Liver (tissue), 9 donors: ENCODE measurements around the gene SLC27A4. TPM values are rescaled to one million over a fixed set of nuclear protein-coding genes. Genes with fewer than 3 reads are reported as not detected.

Experiments used
- DNase-seq: peaks from one replicate; pipeline ENCODE4 v3.0.0-alpha.2; 2017; ENCODE audit warnings: low spot score
- H3K27ac ChIP-seq, 2 donors: one replicate each; pipeline ENCODE4 v1.7.0; 2013; ENCODE audit warnings: inconsistent platforms in 2 of 2, low read length in 2 of 2, control low read depth in 1 of 2, low read depth in 1 of 2, mild to moderate bottlenecking in 1 of 2
- H3K27me3 ChIP-seq, 4 donors: one replicate each; pipeline versions ENCODE4 v1.6.1 to v1.7.0; 2013; ENCODE audit warnings: low read length in 3 of 4, inconsistent platforms in 1 of 4, mild to moderate bottlenecking in 1 of 4, moderate library complexity in 1 of 4; ENCODE audit not compliant: control insufficient read depth in 4 of 4, insufficient read depth in 4 of 4
- H3K36me3 ChIP-seq, 4 donors: one replicate each; pipeline versions ENCODE4 v1.6.1 to v1.7.0; 2013; ENCODE audit warnings: low read length in 3 of 4, mild to moderate bottlenecking in 3 of 4, low read depth in 1 of 4, moderate library complexity in 1 of 4; ENCODE audit not compliant: control insufficient read depth in 4 of 4, insufficient read depth in 3 of 4
- H3K4me1 ChIP-seq, 4 donors: one replicate each; pipeline versions ENCODE4 v1.6.1 to v1.7.0; 2013; ENCODE audit warnings: low read length in 3 of 4, mild to moderate bottlenecking in 3 of 4, moderate library complexity in 1 of 4; ENCODE audit not compliant: control insufficient read depth in 4 of 4, insufficient read depth in 4 of 4
- H3K4me3 ChIP-seq, 3 donors: one replicate each; pipeline versions ENCODE4 v1.6.1 to v1.7.0; 2013; ENCODE audit warnings: low read length in 3 of 3, control low read depth in 1 of 3, low read depth in 1 of 3, mild to moderate bottlenecking in 1 of 3
- H3K9ac ChIP-seq, 2 donors: one replicate each; pipeline ENCODE4 v1.7.0; 2013; ENCODE audit warnings: low read length in 2 of 2, mild to moderate bottlenecking in 2 of 2, moderate library complexity in 2 of 2, control low read depth in 1 of 2, low read depth in 1 of 2
- H3K9me3 ChIP-seq, 4 donors: one replicate each; pipeline versions ENCODE4 v1.6.1 to v1.7.0; 2013; ENCODE audit warnings: low read length in 3 of 4; ENCODE audit not compliant: control insufficient read depth in 4 of 4
- EGR1 ChIP-seq, 2 donors: IDR thresholded peaks; 2 replicates each; pipeline ENCODE4 v1.6.1; 2016 to 2018; ENCODE audit warnings: antibody characterized with exemption in 2 of 2, low read depth in 2 of 2
- FOXA1 ChIP-seq: IDR thresholded peaks from 2 replicates; pipeline ENCODE4 v1.6.1; 2016; ENCODE audit warnings: antibody characterized with exemption
- FOXA2 ChIP-seq: IDR thresholded peaks from 2 replicates; pipeline ENCODE4 v1.6.1; 2016; ENCODE audit warnings: antibody characterized with exemption
- HNF4A ChIP-seq, 2 donors: conservative IDR thresholded peaks; 2 replicates each; pipeline ENCODE4 v1.6.1; 2016; ENCODE audit warnings: antibody characterized with exemption in 2 of 2, mild to moderate bottlenecking in 2 of 2
- HNF4G ChIP-seq: IDR thresholded peaks from 2 replicates; pipeline ENCODE4 v1.6.1; 2016; ENCODE audit warnings: antibody characterized with exemption
- JUND ChIP-seq, 2 donors: IDR thresholded peaks; 2 replicates each; pipeline ENCODE4 v1.6.1; 2016; ENCODE audit warnings: antibody characterized with exemption in 2 of 2
- MAX ChIP-seq: IDR thresholded peaks from 2 replicates; pipeline ENCODE4 v1.6.1; 2016; ENCODE audit warnings: antibody characterized with exemption
- NR2F2 ChIP-seq: IDR thresholded peaks from 2 replicates; pipeline ENCODE4 v1.6.1; 2016; ENCODE audit warnings: antibody characterized with exemption
- RAD21 ChIP-seq, 2 donors: IDR thresholded peaks; 2 replicates each; pipeline ENCODE4 v1.6.1; 2016; ENCODE audit warnings: antibody characterized with exemption in 2 of 2, mild to moderate bottlenecking in 2 of 2
- REST ChIP-seq: IDR thresholded peaks from 2 replicates; pipeline ENCODE4 v1.6.1; 2016; ENCODE audit warnings: antibody characterized with exemption, mild to moderate bottlenecking
- RXRA ChIP-seq, 2 donors: IDR thresholded peaks; 2 replicates each; pipeline ENCODE4 v1.6.1; 2017 to 2018; ENCODE audit warnings: antibody characterized with exemption in 2 of 2, mild to moderate bottlenecking in 1 of 2
- SP1 ChIP-seq: IDR thresholded peaks from 2 replicates; pipeline ENCODE4 v1.6.1; 2018; ENCODE audit warnings: antibody characterized with exemption, mild to moderate bottlenecking
- TAF1 ChIP-seq: conservative IDR thresholded peaks from 2 replicates; pipeline ENCODE4 v1.6.1; 2016; ENCODE audit warnings: antibody characterized with exemption, mild to moderate bottlenecking
- YY1 ChIP-seq: IDR thresholded peaks from 2 replicates; pipeline ENCODE4 v1.6.1; 2016; ENCODE audit warnings: antibody characterized with exemption, mild to moderate bottlenecking
- ZBTB33 ChIP-seq: IDR thresholded peaks from 2 replicates; pipeline ENCODE4 v1.6.1; 2016; ENCODE audit warnings: antibody characterized with exemption
- WGBS: extraction: QIAGEN DNeasy Blood & Tissue Kit; methylation state at CpG from one replicate; pipeline ENCODE4 v1.1.7; 2013; 5-methylcytosine and 5-hydroxymethylcytosine counted together
- polyA plus RNA-seq, 2 donors: library from polyadenylated mRNA; stranded (reverse) in 1 of 2; unstranded in 1 of 2; fragments of 200-250 nt in 1 of 2; fragments of >200 nt in 1 of 2; fragmentation: Nextera tagmentation in 1 of 2; extraction: Ambion mirVana in 1 of 2; gene quantifications; one replicate each; pipeline versions ENCODE4 v1.2.1 to v1.2.3, GENCODE V29; 2013 to 2015
- total RNA-seq, 2 donors: library from RNA; depleted of rRNA; stranded (reverse); fragments of >200 nt; gene quantifications; one replicate each; pipeline ENCODE4 v1.2.3, GENCODE V29; 2014
- TF ChIP-seq, protein P1 (sequence below): fragments of 150-350 bp; IDR thresholded peaks from 2 replicates; pipeline ENCODE4 v1.5.1; 2017; ENCODE audit warnings: improper control_type of control experiment, low read depth, low read length; ENCODE audit not compliant: missing input control
- TF ChIP-seq, protein P2 (sequence below): IDR thresholded peaks from 2 replicates; pipeline ENCODE4 v1.6.1; 2016; ENCODE audit warnings: antibody characterized with exemption
- donor health status: healthy.
- donor health status: healthy.
- donor health status: healthy.
- donor health status: healthy.
- donor health status: healthy.

Gene SLC27A4
- total and polyA plus RNA-seq, 4 donors, result 5.9 to 36.4 (median 14.7) TPM

GRCh38 chr9:128392302-128393144 lies 52.2 kb downstream of the SLC27A4 start:
- H3K4me3 ChIP-seq, result no peak overlapping the region
- H3K9ac ChIP-seq, result no peak overlapping the region
- H3K36me3 ChIP-seq, result peaks cover 10 to 28% (median 18%) of the 10 kb centered on the region in 4 donors
- no peaks in the 10 kb centered on the region for H3K4me1 ChIP-seq
- no peaks in the 10 kb centered on the region for H3K9me3 ChIP-seq
- 78% methylated on average over 88 of the region's 88 CpGs for WGBS
- TF ChIP-seq HNF4A (conservative IDR thresholded peaks at IDR 0.05) (no peak), MAX (no peak), EGR1 (IDR thresholded peaks at IDR 0.05; ENCODE audit: low read depth in 2 of 2) (no peak), SP1 (no peak), REST (no peak), RXRA (IDR thresholded peaks at IDR 0.05) (no peak), FOXA1 (no peak), JUND (IDR thresholded peaks at IDR 0.05) (no peak), FOXA2 (no peak), TAF1 (no peak), YY1 (no peak), NR2F2 (no peak)
- H3K27ac ChIP-seq, result no peak overlapping the region
- no peak for DNase-seq
- H3K27me3 ChIP-seq, result no peaks in the 10 kb centered on the region

GRCh38 chr9:128393145-128393775 lies 52.9 kb downstream of the SLC27A4 start:
- Histone ChIP-seq H3K9ac (no peak overlapping the region), H3K27me3 (no peaks in the 10 kb centered on the region), H3K27ac (no peak overlapping the region), H3K4me1 (no peaks in the 10 kb centered on the region), H3K9me3 (no peaks in the 10 kb centered on the region), H3K4me3 (no peak overlapping the region), H3K36me3 (peaks cover 9 to 20% (median 13%) of the 10 kb centered on the region in 4 donors)
- DNase-seq, result no peak
- WGBS, result 50% methylated on average over 56 of the region's 56 CpGs
- no peak for TF ChIP-seq NR2F2
- no peak for TF ChIP-seq RXRA (IDR thresholded peaks at IDR 0.05)
- TF ChIP-seq RAD21 (IDR thresholded peaks at IDR 0.05), result no peak
- no peak for TF ChIP-seq EGR1 (IDR thresholded peaks at IDR 0.05; ENCODE audit: low read depth in 2 of 2)
- TF ChIP-seq, protein P1, sequence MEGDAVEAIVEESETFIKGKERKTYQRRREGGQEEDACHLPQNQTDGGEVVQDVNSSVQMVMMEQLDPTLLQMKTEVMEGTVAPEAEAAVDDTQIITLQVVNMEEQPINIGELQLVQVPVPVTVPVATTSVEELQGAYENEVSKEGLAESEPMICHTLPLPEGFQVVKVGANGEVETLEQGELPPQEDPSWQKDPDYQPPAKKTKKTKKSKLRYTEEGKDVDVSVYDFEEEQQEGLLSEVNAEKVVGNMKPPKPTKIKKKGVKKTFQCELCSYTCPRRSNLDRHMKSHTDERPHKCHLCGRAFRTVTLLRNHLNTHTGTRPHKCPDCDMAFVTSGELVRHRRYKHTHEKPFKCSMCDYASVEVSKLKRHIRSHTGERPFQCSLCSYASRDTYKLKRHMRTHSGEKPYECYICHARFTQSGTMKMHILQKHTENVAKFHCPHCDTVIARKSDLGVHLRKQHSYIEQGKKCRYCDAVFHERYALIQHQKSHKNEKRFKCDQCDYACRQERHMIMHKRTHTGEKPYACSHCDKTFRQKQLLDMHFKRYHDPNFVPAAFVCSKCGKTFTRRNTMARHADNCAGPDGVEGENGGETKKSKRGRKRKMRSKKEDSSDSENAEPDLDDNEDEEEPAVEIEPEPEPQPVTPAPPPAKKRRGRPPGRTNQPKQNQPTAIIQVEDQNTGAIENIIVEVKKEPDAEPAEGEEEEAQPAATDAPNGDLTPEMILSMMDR, result no peak
- no peak for TF ChIP-seq SP1
- TF ChIP-seq TAF1, result no peak
- TF ChIP-seq HNF4A (conservative IDR thresholded peaks at IDR 0.05), result no peak
- no peak for TF ChIP-seq MAX
- no peak for TF ChIP-seq FOXA2
- no peak for TF ChIP-seq FOXA1
- TF ChIP-seq, protein P2, sequence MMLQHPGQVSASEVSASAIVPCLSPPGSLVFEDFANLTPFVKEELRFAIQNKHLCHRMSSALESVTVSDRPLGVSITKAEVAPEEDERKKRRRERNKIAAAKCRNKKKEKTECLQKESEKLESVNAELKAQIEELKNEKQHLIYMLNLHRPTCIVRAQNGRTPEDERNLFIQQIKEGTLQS, result no peak
- TF ChIP-seq HNF4G, result no peak
- no peak for TF ChIP-seq ZBTB33
- TF ChIP-seq JUND (IDR thresholded peaks at IDR 0.05), result no peak
- no peak for TF ChIP-seq YY1
